HG02981 (cell line): ENCODE data around the gene CFAP97D2.
"Not testable (repeated sequence)": the region's sequence is repeated elsewhere in the genome, so short reads cannot be mapped to it uniquely, and the experiment has no call there.

Experiments used
- ATAC-seq: cut with Tn5 transposase; IDR thresholded peaks from one replicate; pipeline ENCODE4 v1.9.1; 2021; ENCODE audit warnings: mild to moderate bottlenecking, moderate library complexity; ENCODE audit not compliant: unreplicated experiment

CFAP97D2 gene

DNA sequence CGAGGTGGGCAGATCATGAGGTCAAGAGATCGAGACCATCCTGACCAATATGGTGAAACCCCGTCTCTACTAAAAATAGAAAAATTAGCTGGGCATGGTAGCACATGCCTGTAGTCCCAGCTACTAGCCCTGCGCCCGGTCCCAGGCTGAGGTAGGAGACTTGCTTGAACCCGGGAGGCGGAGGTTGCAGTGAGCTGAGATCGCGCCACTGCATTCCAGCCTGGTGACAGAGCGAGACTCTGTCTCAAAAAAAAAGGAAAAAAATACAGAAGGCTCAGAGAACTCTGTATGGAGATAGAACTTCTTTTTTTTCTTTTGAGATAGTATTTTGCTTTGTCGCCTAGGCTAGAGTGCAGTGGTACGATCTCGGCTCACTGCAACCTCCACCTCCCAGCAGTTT, 85.3 kb downstream of the CFAP97D2 start:
- not testable (repeated sequence) for ATAC-seq

- ATAC-seq, result no peak
Measured at GRCh38 chr13:114264886-114265611, 86.0 kb downstream of the CFAP97D2 start.

GRCh38 chr13:114266241-114266640, 87.2 kb downstream of the CFAP97D2 start:
- ATAC-seq, result no peak

DNA sequence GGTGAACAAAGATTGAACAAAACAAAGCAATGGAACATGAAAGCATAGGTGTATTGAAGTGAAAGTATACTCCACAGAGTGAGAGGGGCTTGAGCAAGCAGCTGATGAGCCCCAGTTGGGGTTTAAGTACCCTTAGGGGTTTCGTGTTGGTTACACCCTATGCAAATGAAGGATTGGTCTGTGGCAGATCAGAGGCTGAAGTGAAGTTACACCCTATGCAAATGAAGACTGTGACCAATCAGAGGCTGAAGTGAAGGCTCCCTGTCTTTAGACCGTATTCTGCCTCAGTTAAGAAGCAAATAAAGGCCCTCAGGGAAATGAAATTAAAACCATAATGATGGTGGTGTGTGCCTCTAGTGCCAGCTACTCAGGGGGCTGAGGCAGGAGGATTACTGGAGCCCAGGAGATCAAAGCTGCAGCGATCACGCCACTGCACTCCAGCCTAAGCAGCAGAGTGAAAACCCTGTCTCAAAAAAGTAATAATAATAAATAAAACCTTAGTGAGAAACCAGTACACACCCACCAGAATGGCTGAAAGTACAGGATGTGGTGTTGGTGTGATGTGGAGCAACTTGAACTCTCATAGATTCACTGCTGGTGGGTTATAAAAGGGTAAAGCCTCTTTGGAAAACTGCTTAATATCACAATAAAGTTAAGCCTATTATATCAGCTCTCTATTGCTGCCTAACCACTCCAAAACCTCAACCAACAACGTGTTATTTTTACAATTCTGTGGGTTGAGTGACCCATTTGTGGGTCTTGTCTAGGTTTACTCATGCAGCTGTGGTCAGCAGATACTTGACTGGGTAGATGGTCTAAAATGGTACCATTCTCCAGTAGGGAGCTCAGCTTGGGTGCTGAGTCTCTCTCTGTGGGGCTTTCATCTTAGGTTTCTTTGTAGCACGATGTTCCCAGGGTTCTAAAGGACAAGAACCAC, 89.6 kb downstream of the CFAP97D2 start:
- no peak for ATAC-seq

DNA sequence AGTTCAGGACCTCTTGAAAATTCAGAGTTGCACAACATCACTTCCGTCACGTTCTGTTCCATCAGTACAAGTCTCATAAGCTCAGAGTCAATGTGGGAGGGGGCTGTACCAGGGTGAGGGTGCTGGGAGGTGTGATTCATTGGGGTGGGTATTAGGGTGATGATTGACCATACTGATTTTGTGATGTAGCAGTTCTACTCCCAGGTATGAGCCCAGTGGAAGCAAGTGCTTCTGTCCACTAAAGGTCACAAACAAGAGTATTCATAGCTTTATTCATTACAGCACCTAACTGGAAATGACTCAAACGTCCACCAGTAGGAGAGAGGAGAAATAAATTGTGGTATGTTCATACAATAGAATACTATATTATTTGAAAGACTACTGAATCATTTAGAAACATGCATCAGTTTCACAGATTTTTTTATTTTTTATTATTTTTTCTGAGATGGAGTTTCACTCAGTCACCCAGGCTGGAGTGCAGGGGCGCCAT, 90.3 kb downstream of the CFAP97D2 start:
- ATAC-seq, result no peak
